Measurements from ENCODE around the gene SPDYE4.

The SPDYE4 gene

DNA sequence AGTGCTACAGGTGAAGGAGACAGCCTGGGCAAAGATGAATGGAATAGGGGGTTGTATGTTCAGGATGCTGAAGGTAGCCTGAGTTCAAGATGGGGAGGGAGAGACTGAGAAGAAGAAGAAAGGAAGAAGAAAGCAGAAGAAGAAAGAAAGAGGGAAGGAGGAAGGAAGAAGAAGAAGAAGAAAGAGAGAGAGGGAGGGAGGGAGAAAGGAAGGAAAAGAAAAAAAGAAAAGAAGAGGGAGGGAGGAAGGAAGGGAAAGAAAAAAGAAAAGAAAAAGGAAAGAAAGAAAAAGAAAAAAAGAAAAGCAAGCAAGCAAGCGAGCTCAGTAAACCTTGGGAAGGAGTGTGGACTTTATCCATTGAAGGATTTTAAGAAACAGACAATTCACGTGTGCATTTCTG, 21.6 kb downstream of the SPDYE4 start:
- DNase-seq (ENCODE audit: low read depth in 1 of 2, low spot score in 1 of 2) = no peak
- no peak for TF ChIP-seq GABPA (IDR thresholded peaks at IDR 0.05; ENCODE audit: low read depth)
- TF ChIP-seq, protein P1, sequence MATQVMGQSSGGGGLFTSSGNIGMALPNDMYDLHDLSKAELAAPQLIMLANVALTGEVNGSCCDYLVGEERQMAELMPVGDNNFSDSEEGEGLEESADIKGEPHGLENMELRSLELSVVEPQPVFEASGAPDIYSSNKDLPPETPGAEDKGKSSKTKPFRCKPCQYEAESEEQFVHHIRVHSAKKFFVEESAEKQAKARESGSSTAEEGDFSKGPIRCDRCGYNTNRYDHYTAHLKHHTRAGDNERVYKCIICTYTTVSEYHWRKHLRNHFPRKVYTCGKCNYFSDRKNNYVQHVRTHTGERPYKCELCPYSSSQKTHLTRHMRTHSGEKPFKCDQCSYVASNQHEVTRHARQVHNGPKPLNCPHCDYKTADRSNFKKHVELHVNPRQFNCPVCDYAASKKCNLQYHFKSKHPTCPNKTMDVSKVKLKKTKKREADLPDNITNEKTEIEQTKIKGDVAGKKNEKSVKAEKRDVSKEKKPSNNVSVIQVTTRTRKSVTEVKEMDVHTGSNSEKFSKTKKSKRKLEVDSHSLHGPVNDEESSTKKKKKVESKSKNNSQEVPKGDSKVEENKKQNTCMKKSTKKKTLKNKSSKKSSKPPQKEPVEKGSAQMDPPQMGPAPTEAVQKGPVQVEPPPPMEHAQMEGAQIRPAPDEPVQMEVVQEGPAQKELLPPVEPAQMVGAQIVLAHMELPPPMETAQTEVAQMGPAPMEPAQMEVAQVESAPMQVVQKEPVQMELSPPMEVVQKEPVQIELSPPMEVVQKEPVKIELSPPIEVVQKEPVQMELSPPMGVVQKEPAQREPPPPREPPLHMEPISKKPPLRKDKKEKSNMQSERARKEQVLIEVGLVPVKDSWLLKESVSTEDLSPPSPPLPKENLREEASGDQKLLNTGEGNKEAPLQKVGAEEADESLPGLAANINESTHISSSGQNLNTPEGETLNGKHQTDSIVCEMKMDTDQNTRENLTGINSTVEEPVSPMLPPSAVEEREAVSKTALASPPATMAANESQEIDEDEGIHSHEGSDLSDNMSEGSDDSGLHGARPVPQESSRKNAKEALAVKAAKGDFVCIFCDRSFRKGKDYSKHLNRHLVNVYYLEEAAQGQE (IDR thresholded peaks at IDR 0.05; ENCODE audit: insufficient replicate concordance, low read depth) = no peak
- TF ChIP-seq SPI1 (IDR thresholded peaks at IDR 0.05; ENCODE audit: borderline replicate concordance, low read depth) = no peak
- TF ChIP-seq, protein P2, sequence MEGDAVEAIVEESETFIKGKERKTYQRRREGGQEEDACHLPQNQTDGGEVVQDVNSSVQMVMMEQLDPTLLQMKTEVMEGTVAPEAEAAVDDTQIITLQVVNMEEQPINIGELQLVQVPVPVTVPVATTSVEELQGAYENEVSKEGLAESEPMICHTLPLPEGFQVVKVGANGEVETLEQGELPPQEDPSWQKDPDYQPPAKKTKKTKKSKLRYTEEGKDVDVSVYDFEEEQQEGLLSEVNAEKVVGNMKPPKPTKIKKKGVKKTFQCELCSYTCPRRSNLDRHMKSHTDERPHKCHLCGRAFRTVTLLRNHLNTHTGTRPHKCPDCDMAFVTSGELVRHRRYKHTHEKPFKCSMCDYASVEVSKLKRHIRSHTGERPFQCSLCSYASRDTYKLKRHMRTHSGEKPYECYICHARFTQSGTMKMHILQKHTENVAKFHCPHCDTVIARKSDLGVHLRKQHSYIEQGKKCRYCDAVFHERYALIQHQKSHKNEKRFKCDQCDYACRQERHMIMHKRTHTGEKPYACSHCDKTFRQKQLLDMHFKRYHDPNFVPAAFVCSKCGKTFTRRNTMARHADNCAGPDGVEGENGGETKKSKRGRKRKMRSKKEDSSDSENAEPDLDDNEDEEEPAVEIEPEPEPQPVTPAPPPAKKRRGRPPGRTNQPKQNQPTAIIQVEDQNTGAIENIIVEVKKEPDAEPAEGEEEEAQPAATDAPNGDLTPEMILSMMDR (IDR thresholded peaks at IDR 0.05; ENCODE audit: insufficient read depth, low read length) = no peak
- no peak for TF ChIP-seq POLR2AphosphoS5 (IDR thresholded peaks at IDR 0.05; ENCODE audit: low read depth)
- H3K27me3 ChIP-seq (ENCODE audit: insufficient read depth, poor library complexity, severe bottlenecking) = no peaks in the 10 kb centered on the region
- H3K27ac ChIP-seq (replicated peaks) = no peak overlapping the region
- no peak overlapping the region for H3K4me3 ChIP-seq (replicated peaks; ENCODE audit: insufficient read depth, low read length)

DNA sequence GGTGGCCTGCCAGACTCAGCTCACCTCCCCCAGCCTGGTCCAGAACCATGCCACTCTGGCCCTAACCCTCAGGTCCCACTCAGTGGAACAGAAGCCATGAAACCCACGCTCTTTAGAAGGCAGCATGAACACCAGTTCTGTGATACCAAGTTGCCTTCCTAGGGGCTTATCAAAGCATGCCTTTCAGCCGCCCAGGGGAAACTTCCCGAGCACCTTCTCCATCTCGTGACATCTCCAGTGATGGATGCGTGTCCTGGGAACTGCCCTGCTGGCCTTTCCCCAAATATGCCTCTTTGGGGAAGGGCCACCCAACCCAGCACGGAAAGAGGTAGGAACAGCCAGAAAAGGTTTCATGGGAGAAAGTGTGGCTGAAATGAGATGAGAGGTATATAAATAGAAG, 22.0 kb downstream of the SPDYE4 start:
- no peak overlapping the region for H3K4me3 ChIP-seq (replicated peaks; ENCODE audit: insufficient read depth, low read length)
- TF ChIP-seq POLR2AphosphoS5 (IDR thresholded peaks at IDR 0.05; ENCODE audit: low read depth) (no peak), SPI1 (IDR thresholded peaks at IDR 0.05; ENCODE audit: borderline replicate concordance, low read depth) (no peak), GABPA (IDR thresholded peaks at IDR 0.05; ENCODE audit: low read depth) (no peak)
- TF ChIP-seq, protein P2 (IDR thresholded peaks at IDR 0.05; ENCODE audit: insufficient read depth, low read length) = no peak
- TF ChIP-seq, protein P1 (IDR thresholded peaks at IDR 0.05; ENCODE audit: insufficient replicate concordance, low read depth) = no peak
- H3K27me3 ChIP-seq (ENCODE audit: insufficient read depth, poor library complexity, severe bottlenecking) = no peaks in the 10 kb centered on the region
- DNase-seq (ENCODE audit: low read depth in 1 of 2, low spot score in 1 of 2) = no peak
- H3K27ac ChIP-seq (replicated peaks) = no peak overlapping the region

DNA sequence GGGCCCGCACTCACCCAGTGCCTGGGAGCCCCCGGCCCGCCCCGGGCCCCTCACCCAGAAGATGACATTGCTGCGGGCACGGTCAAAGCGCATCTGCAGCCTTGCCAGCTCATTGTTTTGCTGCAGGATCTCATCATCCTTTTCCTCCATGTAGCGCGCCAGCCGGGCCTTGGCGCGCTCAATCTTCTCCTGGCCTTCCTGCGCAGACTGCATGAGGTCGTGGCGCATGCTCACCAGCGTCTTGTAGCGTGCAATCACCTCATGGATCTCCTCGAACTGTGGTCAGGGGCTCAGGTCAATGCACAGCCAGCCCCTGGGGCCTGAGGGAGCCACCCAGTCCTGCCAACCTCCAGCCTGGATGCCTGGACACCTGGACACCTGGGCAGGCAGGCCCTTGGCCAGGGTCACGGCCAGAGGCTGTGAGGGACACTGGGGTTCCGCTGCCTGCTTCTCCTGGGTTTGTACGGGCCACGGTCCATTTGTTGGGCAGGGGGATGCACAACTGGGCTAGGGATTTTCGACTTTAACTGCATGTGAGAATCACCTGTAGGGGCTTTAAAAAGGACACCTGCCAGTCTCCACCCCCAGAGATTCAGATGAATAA, 22.9 kb downstream of the SPDYE4 start:
- TF ChIP-seq POLR2AphosphoS5 (IDR thresholded peaks at IDR 0.05; ENCODE audit: low read depth) (no peak), SPI1 (IDR thresholded peaks at IDR 0.05; ENCODE audit: borderline replicate concordance, low read depth) (no peak), GABPA (IDR thresholded peaks at IDR 0.05; ENCODE audit: low read depth) (no peak)
- TF ChIP-seq, protein P1 (IDR thresholded peaks at IDR 0.05; ENCODE audit: insufficient replicate concordance, low read depth) = no peak
- TF ChIP-seq, protein P2 (IDR thresholded peaks at IDR 0.05; ENCODE audit: insufficient read depth, low read length) = no peak
- no peaks in the 10 kb centered on the region for H3K27me3 ChIP-seq (ENCODE audit: insufficient read depth, poor library complexity, severe bottlenecking)
- no peak overlapping the region for H3K27ac ChIP-seq (replicated peaks)
- no peak for DNase-seq (ENCODE audit: low read depth in 1 of 2, low spot score in 1 of 2)
- H3K4me3 ChIP-seq (replicated peaks; ENCODE audit: insufficient read depth, low read length) = no peak overlapping the region

Measured in HL-60 (cell line).